Activated CD4-positive, alpha-beta memory T cell treated with anti-CD3 and anti-CD28 coated beads for 36 hours (primary cell): ENCODE data around the gene CXCL12. TPM values are rescaled to one million over a fixed set of nuclear protein-coding genes. Genes with fewer than 3 reads are reported as not detected.

Experiments used
- CTCF ChIA-PET: fragments of 350-600 bp; sonication (Branson Sonifier 250); formaldehyde crosslinking; loops from one replicate; lab custom pipeline; 2021; ENCODE audit warnings: antibody characterized with exemption, inconsistent platforms; lab: Charles Lee
- POLR2A ChIA-PET: fragments of 350-600 bp; sonication (Branson Sonifier 250); formaldehyde crosslinking; loops from one replicate; lab custom pipeline; 2021; ENCODE audit warnings: antibody characterized with exemption; lab: Charles Lee
- DNase-seq: peaks from one replicate; pipeline ENCODE4 v3.0.0-alpha.2; 2020
- H3K27ac Mint-ChIP-seq: one replicate; pipeline ENCODE4 v1.8.0; 2021; ENCODE audit warnings: mixed read lengths
- H3K27me3 Mint-ChIP-seq: one replicate; pipeline ENCODE4 v1.8.0; 2021; ENCODE audit warnings: mixed read lengths
- H3K36me3 Mint-ChIP-seq: one replicate; pipeline ENCODE4 v1.8.0; 2021; ENCODE audit warnings: mixed read lengths
- H3K4me1 Mint-ChIP-seq: one replicate; pipeline ENCODE4 v1.8.0; 2021; ENCODE audit warnings: low read depth, mixed read lengths
- H3K4me3 Mint-ChIP-seq: one replicate; pipeline ENCODE4 v1.8.0; 2021; ENCODE audit warnings: mild to moderate bottlenecking, mixed read lengths
- H3K9me3 Mint-ChIP-seq: one replicate; pipeline ENCODE4 v1.8.0; 2021; ENCODE audit warnings: mixed read lengths
- intact Hi-C: fragments of 100-400 bp; cut with micrococcal nuclease; formaldehyde crosslinking; loops from one replicate; pipeline ENCODE4 v1.15.1; 2023
- total RNA-seq, 2 experiments: library from RNA; stranded (reverse); gene quantifications; one replicate each; pipeline ENCODE4 v1.2.3, GENCODE V29; 2021

The CXCL12 gene
- total RNA-seq, 2 experiments from 2014 or later = not detected

DNA sequence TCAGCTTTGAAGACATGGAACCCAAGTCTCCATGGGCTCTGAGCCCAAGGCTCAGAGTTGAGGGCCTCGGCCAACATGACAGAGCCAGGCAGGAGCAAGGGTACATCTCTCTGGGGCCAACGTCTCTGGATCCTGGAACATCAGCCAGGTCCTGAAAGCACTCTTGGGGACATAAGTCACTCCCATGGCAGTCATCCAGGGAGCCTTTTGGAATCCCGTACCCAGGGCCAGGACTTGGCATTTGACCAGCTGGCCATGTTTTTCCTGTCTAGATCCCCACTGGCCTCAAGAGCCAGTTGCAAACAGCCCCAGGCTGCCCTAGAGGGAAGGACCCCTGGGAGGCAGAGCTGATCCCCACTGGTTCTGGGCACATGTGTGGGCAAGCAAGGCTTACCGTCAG lies 4.3 kb upstream of the CXCL12 start:
- Mint-ChIP-seq H3K27ac (no peak overlapping the region), H3K27me3 (peaks cover 28% of the 10 kb centered on the region), H3K36me3 (no peaks in the 10 kb centered on the region), H3K4me3 (no peak overlapping the region), H3K4me1 (peaks cover 2% of the 10 kb centered on the region), H3K9me3 (no peaks in the 10 kb centered on the region)
- intact Hi-C loops = loop anchor here (5.0 to 10.0 kb wide), 3 partner anchors 476 to 717 kb away; no protein-coding TSS in a partner anchor
- ChIA-PET POLR2A (no interaction called here), CTCF (interaction anchor here (1.1 kb wide), 1 partner anchor 17 kb away, joined by 3 read pairs; no protein-coding TSS in a partner anchor)
- DNase-seq = no peak

DNA sequence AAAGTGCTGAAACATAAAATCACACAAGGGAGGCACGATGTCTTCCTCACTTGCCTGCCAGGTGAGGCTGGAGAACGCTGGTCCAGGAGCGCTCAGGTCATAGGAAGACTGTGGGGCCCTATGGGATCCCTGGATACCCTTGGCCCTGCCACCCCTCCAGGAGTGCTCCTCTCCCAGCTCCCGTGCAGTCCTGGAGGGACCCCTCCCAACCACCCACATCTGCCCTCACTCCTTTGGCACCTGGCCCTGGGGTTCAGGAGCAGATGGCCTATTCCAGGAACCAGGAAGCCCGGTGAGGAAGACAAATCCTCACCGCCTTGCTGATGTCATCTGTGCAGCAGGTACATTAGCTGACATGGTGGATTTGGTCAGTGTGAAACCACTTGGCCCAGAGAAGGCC lies 3.7 kb upstream of the CXCL12 start:
- intact Hi-C loops = loop anchor here (5.0 to 10.0 kb wide), 3 partner anchors 476 to 716 kb away; no protein-coding TSS in a partner anchor
- Mint-ChIP-seq H3K4me3 (no peak overlapping the region), H3K9me3 (no peaks in the 10 kb centered on the region), H3K27me3 (peaks cover 31% of the 10 kb centered on the region), H3K4me1 (peaks cover 2% of the 10 kb centered on the region), H3K36me3 (no peaks in the 10 kb centered on the region), H3K27ac (no peak overlapping the region)
- DNase-seq = no peak
- CTCF ChIA-PET = interaction anchor here (1.1 kb wide), 1 partner anchor 16 kb away, joined by 3 read pairs; no protein-coding TSS in a partner anchor
- POLR2A ChIA-PET = no interaction called here

DNA sequence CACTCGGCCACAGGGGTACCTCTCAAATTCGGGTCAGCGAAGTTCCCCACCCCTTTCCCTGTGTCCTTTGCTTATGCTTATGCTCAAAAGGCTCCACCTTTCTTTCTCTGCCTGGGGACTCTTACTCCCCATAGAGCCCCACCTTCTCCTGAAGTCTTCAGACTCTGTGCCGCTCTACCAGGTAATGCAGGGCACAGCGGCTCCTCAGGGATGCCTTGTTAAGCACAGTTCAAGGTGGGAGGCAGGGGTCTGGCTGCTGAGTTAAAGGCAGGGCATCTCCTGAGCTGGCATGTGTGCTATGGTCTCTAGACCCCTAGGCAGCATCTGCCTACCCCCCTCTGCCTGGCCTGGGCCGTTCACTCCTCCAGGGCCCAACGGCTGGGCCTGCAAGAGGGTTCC lies 3.0 kb upstream of the CXCL12 start:
- POLR2A ChIA-PET = no interaction called here
- Mint-ChIP-seq H3K4me3 (no peak overlapping the region), H3K27me3 (peaks cover 39% of the 10 kb centered on the region), H3K36me3 (no peaks in the 10 kb centered on the region), H3K9me3 (no peaks in the 10 kb centered on the region), H3K4me1 (peaks cover 2% of the 10 kb centered on the region), H3K27ac (no peak overlapping the region)
- CTCF ChIA-PET = no interaction called here
- no peak for DNase-seq
- intact Hi-C loops = loop anchor here (5.0 to 10.0 kb wide), 3 partner anchors 477 to 716 kb away; no protein-coding TSS in a partner anchor

DNA sequence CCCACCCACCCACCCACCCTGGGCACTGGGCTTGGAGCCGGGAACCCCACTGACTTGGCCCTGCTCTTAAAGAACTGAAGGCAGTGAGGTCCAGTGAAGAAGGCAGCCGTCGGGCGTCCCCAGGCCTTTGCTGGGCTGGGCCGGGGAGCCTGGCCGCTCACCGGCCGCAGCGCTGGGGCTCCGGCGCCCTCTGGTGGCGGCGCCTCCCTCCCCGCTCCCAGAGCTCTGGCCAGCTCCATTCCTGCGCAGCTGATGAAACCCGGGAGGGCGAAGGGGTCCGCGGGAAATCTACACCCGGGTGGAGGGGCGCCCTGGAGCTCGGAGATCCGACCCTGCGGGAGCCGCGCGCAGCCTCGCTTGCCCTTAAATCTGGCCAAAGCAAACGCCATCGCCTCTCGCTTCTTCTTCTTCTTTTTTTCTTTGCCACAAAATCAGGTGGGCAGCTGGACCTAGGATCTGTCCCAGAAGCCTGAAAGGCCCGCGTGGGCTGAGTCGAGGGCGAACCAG lies 1.7 kb upstream of the CXCL12 start:
- H3K4me3 Mint-ChIP-seq = no peak overlapping the region
- no peak overlapping the region for H3K27ac Mint-ChIP-seq
- peaks cover 37% of the 10 kb centered on the region for H3K27me3 Mint-ChIP-seq
- H3K36me3 Mint-ChIP-seq = no peaks in the 10 kb centered on the region
- CTCF ChIA-PET = interaction anchor here (0.6 to 2.5 kb wide), 10 partner anchors 9 to 742 kb away, joined by 3 to 44 read pairs (median 3); no protein-coding TSS in a partner anchor
- peaks cover 2% of the 10 kb centered on the region for H3K4me1 Mint-ChIP-seq
- intact Hi-C loops = loop anchor here (5.0 to 10.0 kb wide), 3 partner anchors 478 to 714 kb away; no protein-coding TSS in a partner anchor
- no peaks in the 10 kb centered on the region for H3K9me3 Mint-ChIP-seq
- POLR2A ChIA-PET = no interaction called here
- DNase-seq = peak; percentile 40

DNA sequence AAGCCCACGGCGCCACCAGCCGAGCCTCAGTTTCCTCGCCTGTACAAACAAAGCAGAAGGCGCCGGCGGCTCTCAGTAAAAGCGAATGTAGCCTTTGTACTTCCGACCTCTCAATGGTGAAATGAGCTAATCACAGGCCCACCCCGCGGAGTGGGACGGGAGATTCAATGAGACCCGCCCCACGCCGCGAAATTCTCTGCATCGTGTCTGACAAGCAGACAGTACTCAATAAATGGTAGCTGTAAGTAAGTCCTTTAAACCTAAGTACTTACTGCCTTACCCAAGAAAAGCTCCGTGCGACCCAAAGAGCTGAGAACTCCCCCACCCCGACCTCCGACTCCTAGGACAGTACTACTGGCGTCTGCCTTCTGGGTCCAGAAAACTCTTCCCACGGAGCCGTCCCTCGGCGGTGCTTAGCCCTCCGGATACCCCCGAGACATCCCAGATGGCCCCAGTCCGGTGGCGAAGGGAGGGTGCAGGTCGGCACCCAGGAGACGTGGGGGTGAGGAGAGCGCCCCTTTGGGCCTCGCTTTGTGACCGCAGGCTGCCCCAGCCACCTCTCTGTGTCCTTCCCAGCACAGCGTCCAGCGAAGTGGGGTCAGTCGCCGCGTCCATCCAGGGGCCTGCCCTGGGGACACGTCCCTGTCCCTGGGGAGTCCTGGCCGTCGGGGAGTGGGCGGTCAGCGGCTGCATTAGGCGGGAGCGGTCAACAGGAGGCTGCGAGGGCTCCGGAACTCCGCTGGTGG lies 972 bp upstream of the CXCL12 start:
- POLR2A ChIA-PET = no interaction called here
- CTCF ChIA-PET = interaction anchor here (0.8 to 2.5 kb wide), 6 partner anchors 10 to 717 kb away, joined by 3 to 44 read pairs (median 3); no protein-coding TSS in a partner anchor
- H3K4me1 Mint-ChIP-seq = peaks cover 2% of the 10 kb centered on the region
- H3K27me3 Mint-ChIP-seq = peaks cover 35% of the 10 kb centered on the region
- no peak for DNase-seq
- H3K4me3 Mint-ChIP-seq = no peak overlapping the region
- H3K27ac Mint-ChIP-seq = no peak overlapping the region
- no peaks in the 10 kb centered on the region for H3K36me3 Mint-ChIP-seq
- H3K9me3 Mint-ChIP-seq = no peaks in the 10 kb centered on the region
- intact Hi-C loops = loop anchor here (5.0 to 10.0 kb wide), 3 partner anchors 479 to 714 kb away; no protein-coding TSS in a partner anchor

DNA sequence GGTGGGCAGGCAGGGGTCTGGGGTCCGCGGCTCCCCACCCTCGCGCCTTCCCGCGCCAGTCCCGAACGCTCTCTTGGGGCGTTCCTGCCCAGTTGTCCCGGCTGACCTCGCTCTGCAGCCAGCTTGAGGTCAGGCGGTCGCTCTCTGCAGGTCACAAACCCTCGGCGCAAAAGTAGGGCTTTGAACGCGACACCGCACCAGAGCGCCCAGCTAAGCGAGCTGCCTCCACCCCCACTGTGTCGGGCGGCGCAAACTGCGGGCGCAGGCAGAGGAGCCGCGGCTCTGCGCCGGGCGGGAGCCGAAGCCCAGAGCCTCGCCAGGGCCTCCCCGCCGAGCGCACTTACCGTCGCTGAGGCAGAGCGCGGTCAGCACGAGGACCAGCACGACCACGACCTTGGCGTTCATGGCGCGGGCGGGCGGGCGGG lies 284 bp downstream of the CXCL12 start:
- intact Hi-C loops = loop anchor here (5.0 to 10.0 kb wide), 3 partner anchors 480 to 712 kb away; no protein-coding TSS in a partner anchor
- Mint-ChIP-seq H3K27ac (no peak overlapping the region), H3K4me3 (no peak overlapping the region), H3K36me3 (no peaks in the 10 kb centered on the region), H3K27me3 (peaks cover 35% of the 10 kb centered on the region), H3K4me1 (peaks cover 2% of the 10 kb centered on the region), H3K9me3 (no peaks in the 10 kb centered on the region)
- ChIA-PET CTCF (interaction anchor here (1.6 to 2.4 kb wide), 2 partner anchors 695 to 715 kb away, joined by 3 to 20 read pairs; no protein-coding TSS in a partner anchor), POLR2A (no interaction called here)
- no peak for DNase-seq

DNA sequence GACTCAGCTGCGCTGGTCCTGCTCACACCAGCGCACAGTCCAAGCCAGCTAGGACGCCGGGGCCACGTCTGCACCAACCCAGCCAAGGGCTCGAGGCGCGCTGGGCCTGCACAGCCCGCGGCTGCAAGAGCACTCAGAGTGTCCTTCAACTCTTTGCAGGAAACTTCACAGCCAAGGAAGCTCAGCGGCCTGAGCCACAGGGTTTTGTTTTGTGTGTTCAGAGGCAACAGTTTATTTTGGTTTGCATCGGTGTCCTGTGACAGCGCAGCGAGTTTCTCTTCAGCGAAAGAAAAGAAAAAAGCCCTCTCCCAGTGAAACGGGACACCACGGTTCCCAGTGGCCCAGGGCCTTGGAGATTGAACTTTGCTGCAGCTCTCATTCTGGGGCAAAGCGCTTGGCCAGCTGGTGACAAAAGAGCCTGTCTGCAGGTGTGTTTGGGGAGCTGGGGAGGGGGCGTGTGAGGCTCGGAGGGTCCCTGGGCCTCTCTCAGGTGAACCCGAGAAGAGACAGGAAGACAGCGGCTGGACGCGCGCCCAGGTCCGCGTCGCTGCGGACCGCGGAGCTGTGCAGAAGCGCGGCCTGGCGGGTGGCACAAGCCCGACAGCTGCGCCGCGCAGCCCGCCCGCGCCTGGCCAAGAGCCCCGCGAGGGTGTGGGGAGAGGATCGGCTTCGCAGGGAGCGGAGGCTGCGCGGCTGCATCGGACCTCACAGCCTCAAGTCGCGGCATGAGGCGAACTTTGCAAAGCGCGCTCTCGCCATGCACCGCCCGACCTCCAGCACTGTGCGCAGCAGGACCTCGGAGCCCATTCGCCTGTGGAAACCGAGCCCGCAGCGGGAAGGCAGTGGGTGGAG lies 922 bp downstream of the CXCL12 start:
- Mint-ChIP-seq H3K36me3 (no peaks in the 10 kb centered on the region), H3K9me3 (no peaks in the 10 kb centered on the region), H3K4me1 (peaks cover 2% of the 10 kb centered on the region), H3K4me3 (no peak overlapping the region), H3K27me3 (peaks cover 35% of the 10 kb centered on the region), H3K27ac (no peak overlapping the region)
- intact Hi-C loops = loop anchor here (10.0 kb wide), 1 partner anchor 481 kb away; no protein-coding TSS in a partner anchor
- ChIA-PET POLR2A (no interaction called here), CTCF (no interaction called here)
- DNase-seq = no peak

DNA sequence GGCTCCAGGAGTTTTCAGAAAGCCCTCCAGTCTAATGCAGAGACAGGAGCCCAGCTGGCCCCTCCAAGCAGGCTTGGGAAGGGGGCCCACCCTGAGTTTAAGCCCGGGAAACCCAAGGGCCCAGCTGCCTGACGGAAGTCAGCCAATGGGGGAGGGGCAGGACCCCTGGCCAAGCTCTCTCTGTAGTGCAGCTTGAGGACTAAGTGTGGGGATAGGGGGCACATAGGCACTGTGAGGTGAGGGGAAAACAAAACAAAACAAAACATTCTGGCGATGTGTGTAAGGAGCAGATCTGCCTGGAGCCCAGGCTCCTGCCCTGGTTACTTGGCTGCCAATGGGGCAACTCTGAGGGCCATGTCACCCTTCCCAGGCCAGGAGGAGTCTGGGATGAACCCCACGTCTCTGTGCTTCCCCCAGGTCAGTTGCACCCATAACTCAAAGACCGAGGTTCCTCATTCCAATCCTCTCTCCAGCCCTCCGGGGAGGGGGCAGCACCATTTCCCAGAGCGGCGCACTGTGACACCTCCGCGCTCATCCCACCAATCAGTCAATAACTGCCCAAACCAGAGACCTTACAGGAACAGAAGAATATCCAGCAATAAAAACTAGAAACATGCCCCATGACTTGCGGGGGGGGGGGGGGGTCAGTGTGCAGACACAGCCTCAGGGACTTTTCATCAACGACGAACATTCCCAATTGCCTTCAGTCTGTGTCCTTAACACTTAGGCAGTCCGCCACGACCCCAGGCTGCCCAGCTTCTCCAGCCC lies 1.7 kb downstream of the CXCL12 start:
- peaks cover 2% of the 10 kb centered on the region for H3K4me1 Mint-ChIP-seq
- H3K36me3 Mint-ChIP-seq = no peaks in the 10 kb centered on the region
- H3K4me3 Mint-ChIP-seq = no peak overlapping the region
- intact Hi-C loops = loop anchor here (10.0 kb wide), 1 partner anchor 482 kb away; no protein-coding TSS in a partner anchor
- H3K27me3 Mint-ChIP-seq = peaks cover 35% of the 10 kb centered on the region
- H3K9me3 Mint-ChIP-seq = no peaks in the 10 kb centered on the region
- no peak for DNase-seq
- CTCF ChIA-PET = no interaction called here
- POLR2A ChIA-PET = no interaction called here
- H3K27ac Mint-ChIP-seq = no peak overlapping the region

DNA sequence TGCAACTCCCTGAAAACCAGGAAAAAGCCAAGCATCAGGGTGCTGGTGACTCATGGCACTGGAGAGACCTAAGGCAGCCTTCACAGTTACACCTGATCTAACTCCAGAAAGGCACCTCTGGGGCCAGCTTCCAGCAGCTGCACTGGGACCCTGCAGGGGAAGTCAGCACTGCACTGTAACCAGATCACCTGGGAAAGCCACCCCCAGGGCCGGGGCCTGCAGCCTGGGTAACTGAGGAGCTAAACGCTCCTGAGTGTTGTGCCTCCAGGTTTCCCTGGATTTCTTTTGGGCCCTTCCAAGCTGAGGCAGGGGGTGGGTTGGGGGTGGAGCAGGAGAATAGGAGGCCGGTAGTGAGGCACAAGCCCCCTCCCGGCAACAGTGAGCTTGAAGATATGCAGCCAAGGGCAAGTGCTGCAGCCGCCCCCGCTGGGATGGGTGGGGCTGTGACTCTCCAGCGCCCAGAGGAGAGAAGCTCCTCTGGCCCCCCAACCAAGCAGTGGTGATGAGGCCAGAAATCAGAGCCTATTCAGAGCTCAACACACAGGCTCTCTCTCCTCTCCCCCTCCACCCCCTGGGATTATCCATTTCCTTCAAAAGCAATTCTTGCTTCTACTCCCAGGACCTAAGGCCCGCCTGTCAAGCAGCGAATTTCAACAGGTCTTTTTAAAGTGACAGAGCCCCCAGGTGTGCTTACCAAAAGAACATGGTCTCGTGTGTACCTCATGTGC lies 2.6 kb downstream of the CXCL12 start:
- CTCF ChIA-PET = no interaction called here

DNA sequence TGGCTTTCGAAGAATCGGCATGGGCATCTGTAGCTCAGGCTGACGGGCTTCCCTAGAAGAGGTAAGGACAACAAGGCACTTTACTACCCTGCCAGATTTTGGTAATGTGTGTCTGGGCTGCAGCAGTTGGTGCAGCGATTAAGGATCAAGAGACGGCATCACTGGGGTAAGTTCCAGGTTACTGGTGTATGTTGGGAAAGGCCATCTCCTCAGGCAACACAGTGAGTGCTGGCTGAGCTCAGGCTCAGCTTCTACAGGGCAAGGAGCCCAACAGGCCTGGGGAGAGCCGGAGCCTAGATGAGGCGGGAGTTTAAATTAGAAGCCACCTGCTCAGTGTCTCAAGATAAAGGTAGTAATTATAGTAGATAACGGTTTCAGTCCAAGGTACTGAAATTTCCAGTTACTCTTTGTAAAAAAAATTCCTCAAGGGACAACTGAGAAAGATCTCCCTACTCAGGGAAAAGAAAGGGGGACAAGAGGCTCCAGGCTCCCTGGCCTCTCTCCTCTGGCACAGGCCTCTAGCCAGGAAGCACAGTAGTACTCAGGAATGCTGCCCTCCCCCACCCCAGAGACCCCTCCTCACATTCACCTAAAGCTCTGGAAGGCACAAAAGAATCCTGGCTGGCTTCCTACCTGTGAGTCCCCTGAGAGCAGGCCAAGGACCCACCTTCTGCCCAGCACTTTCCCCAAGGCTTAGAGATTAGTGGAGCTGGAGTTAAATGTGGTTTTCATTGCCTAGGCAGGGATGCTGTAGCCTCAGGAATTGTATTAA lies 3.9 kb downstream of the CXCL12 start:
- Mint-ChIP-seq H3K27ac (no peak overlapping the region), H3K36me3 (no peaks in the 10 kb centered on the region), H3K9me3 (no peaks in the 10 kb centered on the region), H3K4me3 (no peak overlapping the region), H3K4me1 (peaks cover 2% of the 10 kb centered on the region), H3K27me3 (peaks cover 28% of the 10 kb centered on the region)
- intact Hi-C loops = loop anchor here (10.0 kb wide), 1 partner anchor 484 kb away; no protein-coding TSS in a partner anchor
- ChIA-PET POLR2A (no interaction called here), CTCF (interaction anchor here (1.4 kb wide), 1 partner anchor 691 kb away, joined by 3 read pairs; no protein-coding TSS in a partner anchor)
- DNase-seq = no peak

More for the DNA sequence above, 2.6 kb downstream of the CXCL12 start:
- Mint-ChIP-seq H3K36me3 (no peaks in the 10 kb centered on the region), H3K4me1 (peaks cover 2% of the 10 kb centered on the region), H3K27ac (no peak overlapping the region), H3K4me3 (no peak overlapping the region), H3K27me3 (peaks cover 32% of the 10 kb centered on the region), H3K9me3 (no peaks in the 10 kb centered on the region)
- intact Hi-C loops = loop anchor here (10.0 kb wide), 1 partner anchor 483 kb away; no protein-coding TSS in a partner anchor
- no peak for DNase-seq
- POLR2A ChIA-PET = no interaction called here
